GM21528 (cell line): Measurements from ENCODE around the gene TFDP2.
"Not testable (repeated sequence)": the region's sequence is repeated elsewhere in the genome, so short reads cannot be mapped to it uniquely, and the experiment has no call there.

Experiments
- ATAC-seq: cut with Tn5 transposase; IDR thresholded peaks from one replicate; pipeline ENCODE4 v1.9.1; 2021; ENCODE audit warnings: mild to moderate bottlenecking, moderate library complexity; ENCODE audit not compliant: unreplicated experiment, low FRiP score

The TFDP2 gene

GRCh38 chr3:142028243-142028777 is 121.0 kb downstream of the TFDP2 start:
- ATAC-seq = peak; percentile 54

GRCh38 chr3:142027735-142028134 is 121.6 kb downstream of the TFDP2 start:
- ATAC-seq = peak; percentile 48

DNA sequence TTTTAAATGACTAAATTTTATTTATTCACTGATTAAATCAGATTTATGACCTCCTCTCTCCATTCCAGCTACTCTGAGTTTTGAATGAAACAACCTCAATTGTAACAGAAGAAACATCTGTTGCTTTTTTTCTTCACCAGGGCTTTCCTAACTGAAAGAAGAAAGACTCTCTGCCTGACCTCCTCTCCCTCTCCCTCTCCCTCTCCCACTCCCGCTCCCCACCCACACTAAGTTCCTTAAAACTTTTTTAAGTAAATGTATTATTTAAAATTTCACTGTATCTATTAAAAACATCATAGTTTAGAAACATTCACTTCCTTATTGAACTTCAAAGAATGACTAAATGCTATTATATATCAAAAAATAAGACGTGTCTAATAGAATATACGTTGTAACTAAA is 122.0 kb downstream of the TFDP2 start:
- ATAC-seq = no peak

DNA sequence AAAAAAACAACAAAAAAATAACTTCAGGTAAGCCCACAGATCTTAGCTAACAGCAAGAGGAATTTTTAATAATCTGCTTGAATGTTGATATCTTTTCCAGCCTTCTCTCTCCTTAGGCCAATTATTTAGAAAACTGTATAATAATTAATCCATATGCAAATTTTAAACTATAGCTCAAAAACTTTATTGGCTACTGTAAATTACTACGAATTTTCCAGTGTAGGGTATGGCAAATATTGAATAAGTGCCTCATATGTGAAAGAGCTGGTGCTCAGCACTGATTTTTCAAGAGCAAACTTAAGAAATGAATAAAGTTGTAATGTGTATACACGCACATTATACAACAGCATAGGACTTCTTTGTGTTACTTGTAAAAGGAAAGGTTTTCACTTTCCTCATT is 123.0 kb downstream of the TFDP2 start:
- no peak for ATAC-seq

DNA sequence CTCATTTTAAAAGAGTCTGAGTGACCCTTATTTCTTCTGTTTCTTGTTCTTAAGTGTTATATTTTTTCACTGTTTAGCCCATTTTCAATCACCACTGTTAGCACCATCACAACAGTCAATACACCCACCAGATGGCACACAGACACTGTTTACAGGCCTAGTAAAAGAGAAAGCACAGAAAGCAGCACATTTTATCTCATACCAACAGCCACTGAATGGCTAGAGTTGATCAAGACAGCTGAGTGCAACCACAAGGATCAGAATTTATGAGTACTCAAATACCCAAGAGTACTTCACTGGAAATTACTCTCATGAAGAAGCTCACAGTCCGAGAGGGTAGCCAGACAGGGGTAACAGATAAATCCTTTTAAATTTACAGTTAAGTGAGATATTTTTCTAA is 127.0 kb downstream of the TFDP2 start:
- ATAC-seq = peak; percentile 59

GRCh38 chr3:142021127-142021526 is 128.2 kb downstream of the TFDP2 start:
- no peak for ATAC-seq

GRCh38 chr3:142019794-142020320 is 129.5 kb downstream of the TFDP2 start:
- peak; percentile 82 for ATAC-seq

DNA sequence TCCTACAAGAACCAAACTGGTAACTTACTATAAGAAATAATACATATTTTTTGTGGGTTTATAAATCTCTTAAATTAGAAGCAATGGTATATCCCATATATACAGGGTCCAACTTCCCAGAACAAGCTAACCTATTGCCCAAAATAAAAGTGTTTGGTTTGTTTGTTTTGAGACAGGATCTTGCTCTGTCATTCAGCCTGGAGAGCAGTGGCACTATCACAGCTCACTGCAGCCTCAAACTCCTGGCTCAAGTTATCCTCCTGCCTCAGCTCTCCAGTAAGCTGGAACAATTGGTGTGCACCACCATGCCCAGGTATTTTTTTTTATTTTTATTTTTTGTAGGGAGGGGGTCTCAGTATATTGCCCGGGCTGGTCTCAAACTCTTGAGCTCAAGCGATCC is 135.4 kb downstream of the TFDP2 start:
- ATAC-seq = no peak

DNA sequence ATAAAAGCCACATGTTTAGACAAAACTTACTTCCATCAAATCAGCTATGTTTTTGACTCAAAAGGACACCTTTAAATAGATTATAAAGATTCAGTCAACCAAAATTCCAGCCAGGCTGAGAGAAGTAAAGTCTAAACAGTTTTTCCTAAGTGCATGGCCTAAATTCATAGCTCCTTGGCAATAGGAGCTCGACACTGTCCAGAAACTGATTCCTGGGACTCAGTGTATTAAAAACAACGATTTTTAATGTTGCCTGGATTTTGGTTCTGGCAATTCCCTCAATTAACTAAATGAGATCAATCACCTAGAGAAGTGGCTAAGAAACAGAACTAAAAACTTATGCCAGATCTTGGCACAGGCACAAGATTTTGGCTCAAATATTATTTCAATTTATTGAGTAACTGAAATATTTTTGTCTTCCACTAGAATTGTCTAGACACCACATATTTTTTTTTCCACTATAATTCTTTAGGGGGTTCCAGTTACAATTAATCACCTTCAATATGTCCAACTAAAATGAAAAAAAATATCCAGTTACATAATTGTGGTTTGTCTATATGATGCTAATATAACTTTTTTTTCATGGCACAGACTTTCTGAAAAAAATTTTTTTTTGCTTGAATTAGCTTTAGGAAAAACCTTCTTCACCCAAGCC is 135.9 kb downstream of the TFDP2 start:
- ATAC-seq = no peak

DNA sequence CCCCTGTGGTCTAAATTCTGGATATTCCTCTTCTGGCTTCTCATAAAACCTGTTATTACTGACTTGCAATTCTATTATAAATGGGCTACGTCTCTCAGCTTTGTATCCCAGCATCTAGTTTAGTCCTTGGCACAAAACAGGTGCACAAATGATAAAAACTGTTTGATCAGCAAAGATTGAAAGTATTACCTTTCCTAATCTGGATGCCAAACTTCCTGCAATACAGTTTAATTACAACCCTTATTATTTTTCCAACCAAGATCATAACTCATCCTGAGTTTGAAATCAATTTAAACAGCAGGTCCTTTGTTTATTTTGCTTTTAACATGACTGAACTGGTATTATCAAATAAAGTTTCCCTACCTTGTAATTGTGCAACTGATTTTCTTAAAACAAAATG is 140.3 kb downstream of the TFDP2 start:
- no peak for ATAC-seq

DNA sequence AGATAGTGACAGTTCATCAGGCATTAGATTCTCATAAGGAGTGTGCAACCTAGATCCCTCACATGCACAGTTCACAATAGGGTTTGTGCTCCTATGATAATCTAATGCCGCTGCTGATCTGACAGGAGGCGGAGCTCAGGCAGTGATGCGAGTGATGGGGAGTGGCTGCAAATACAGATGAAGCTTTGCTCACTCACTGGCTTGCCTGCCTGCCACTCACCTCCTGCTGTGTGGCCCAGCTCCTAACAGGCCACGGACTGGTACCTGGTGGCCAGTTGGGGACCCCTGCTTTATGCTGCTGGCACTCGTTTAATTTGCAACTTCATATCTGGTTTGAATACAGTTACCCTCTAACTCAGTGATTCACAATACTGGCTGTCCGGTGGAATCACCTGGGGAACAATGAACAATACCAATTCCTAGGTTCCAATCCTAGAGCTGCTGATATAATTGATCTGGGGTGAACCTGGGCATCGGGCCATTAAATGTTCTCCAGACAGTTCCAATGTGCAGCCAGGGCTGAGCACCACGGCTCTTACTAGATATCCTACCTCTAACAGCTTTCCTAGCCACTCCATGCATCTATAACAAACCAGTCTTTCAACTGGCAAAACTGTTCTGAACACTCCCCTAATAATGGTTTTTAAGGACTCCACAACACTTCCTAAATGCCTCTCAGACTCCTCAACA is 141.5 kb downstream of the TFDP2 start:
- no peak for ATAC-seq

- ATAC-seq = not testable (repeated sequence)
These were observed 144.4 kb downstream of the TFDP2 start for GRCh38 chr3:142004957-142005356.

DNA sequence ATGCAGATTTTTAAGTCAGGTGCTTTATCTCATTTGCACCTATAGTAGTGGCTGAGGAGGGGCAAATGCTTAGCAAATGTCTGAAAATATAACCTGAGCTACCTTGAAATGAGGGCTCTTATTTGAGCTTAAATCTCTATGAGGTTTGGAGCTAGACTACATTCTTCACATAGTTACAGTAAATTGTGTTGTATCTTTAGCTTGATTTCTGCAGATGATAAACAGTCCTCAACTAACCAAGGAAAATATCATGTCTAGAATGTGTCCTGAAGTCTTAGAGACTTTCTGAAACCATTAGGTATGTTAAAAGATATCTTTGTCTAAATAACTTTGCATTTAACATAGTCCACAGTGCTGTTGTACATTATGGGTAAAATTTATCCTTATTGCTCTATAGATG is 145.3 kb downstream of the TFDP2 start:
- ATAC-seq = no peak

GRCh38 chr3:142003291-142003690 is 146.1 kb downstream of the TFDP2 start:
- no peak for ATAC-seq

DNA sequence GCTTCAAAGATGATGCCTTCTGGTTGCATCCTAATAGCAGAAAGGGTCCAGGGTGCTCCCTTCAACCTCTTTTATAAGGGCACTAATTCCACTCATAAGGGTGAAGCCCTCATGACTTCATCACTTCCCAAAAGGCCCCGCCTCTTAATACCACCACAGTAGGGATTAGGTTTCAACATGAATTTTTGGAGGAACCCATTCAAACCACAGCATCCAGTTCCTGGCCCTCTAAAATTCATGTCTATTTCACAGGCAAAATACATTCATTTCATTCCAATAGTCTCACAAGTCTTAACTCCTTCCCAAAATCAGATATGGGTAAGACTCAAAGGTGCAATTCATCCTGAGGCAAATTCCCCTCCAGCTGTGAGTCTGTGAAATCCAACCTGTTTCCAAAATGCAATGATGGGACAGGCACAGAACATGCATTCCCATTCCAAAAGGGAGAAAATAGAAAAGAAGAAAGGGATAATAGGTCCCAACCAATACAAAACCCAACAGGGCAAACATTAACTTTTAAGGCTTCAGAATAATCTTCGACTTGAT is 148.9 kb downstream of the TFDP2 start:
- ATAC-seq = no peak

- no peak for ATAC-seq
These were observed 150.6 kb downstream of the TFDP2 start for GRCh38 chr3:141998669-141999290.

DNA sequence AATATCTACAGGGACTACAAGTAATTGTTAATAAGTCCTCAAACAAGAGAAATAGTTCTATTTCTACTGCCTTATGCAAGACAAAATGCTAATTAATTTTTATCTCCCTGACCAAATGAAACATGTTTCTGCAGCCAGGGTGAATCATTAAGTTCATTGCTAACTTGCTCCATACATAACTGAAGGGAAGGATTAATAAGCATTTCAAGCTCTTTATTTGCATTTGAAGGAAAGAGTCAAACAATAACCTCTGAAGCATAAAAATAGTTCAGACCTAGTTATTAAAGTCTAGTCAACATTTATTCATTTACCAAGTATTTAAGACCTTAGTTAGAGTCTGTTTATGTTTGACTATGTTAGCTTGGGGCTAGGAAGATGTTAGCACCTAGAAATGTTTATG is 152.9 kb downstream of the TFDP2 start:
- no peak for ATAC-seq

- no peak for ATAC-seq
These were observed 154.5 kb downstream of the TFDP2 start for GRCh38 chr3:141994856-141995255.

GRCh38 chr3:141992512-141992911 is 156.8 kb downstream of the TFDP2 start:
- ATAC-seq = no peak

GRCh38 chr3:141986548-141987107 is 162.7 kb downstream of the TFDP2 start:
- ATAC-seq = no peak

- no peak for ATAC-seq
These were observed 168.3 kb downstream of the TFDP2 start for GRCh38 chr3:141981084-141981483.
